WTC11 (cell line): ENCODE measurements around the gene MKLN1. TPM values are rescaled to one million over a fixed set of nuclear protein-coding genes. Genes with fewer than 3 reads are reported as not detected.

Experiments used
- ATAC-seq: fragments of 200-7000 bp; cut with Tn5 transposase; 2 replicates; pipeline ENCODE4 v1.10.0; 2021; ENCODE audit warnings: mild to moderate bottlenecking, moderate library complexity
- CTCF ChIA-PET: fragments of 300-600 bp; sonication (Branson Sonifier 250); formaldehyde crosslinking; loops from one replicate; lab custom pipeline; 2021; ENCODE audit warnings: antibody characterized with exemption; lab: Charles Lee
- POLR2A ChIA-PET: fragments of 350-600 bp; sonication (Branson Sonifier 250); formaldehyde crosslinking; loops from one replicate; lab custom pipeline; 2021; ENCODE audit warnings: antibody characterized with exemption; lab: Charles Lee
- DNase-seq: peaks from one replicate; pipeline ENCODE4 v3.0.0; 2021; ENCODE audit warnings: low spot score
- H3K27ac Mint-ChIP-seq: 2 replicates; pipeline ENCODE4 v1.8.0; 2021; ENCODE audit warnings: mixed read lengths
- H3K27me3 Mint-ChIP-seq: 2 replicates; pipeline ENCODE4 v1.8.0; 2021; ENCODE audit warnings: low read depth, mild to moderate bottlenecking, moderate library complexity, mixed read lengths
- H3K36me3 Mint-ChIP-seq: 2 replicates; pipeline ENCODE4 v1.8.0; 2021; ENCODE audit warnings: mixed read lengths
- H3K4me1 Mint-ChIP-seq: 2 replicates; pipeline ENCODE4 v1.8.0; 2022; ENCODE audit warnings: mixed read lengths
- H3K4me3 Mint-ChIP-seq: 2 replicates; pipeline ENCODE4 v1.8.0; 2021; ENCODE audit warnings: mild to moderate bottlenecking, moderate library complexity, mixed read lengths
- H3K9me3 Mint-ChIP-seq: 2 replicates; pipeline ENCODE4 v1.8.0; 2021; ENCODE audit warnings: mixed read lengths
- ARID4B ChIP-seq: sonication (generic); formaldehyde crosslinking; IDR thresholded peaks from 2 replicates; pipeline ENCODE4 v1.8.0; 2023; ENCODE audit warnings: missing genetic modification reagents, mild to moderate bottlenecking, borderline replicate concordance
- ATF2 ChIP-seq: sonication (generic); formaldehyde crosslinking; IDR thresholded peaks from 2 replicates; pipeline ENCODE4 v1.8.1; 2022; ENCODE audit warnings: low read depth, missing genetic modification reagents, borderline replicate concordance
- ESRRA ChIP-seq: sonication (generic); formaldehyde crosslinking; IDR thresholded peaks from 2 replicates; pipeline ENCODE4 v1.8.1; 2022; ENCODE audit warnings: mild to moderate bottlenecking, missing genetic modification reagents, borderline replicate concordance
- ETV6 ChIP-seq: sonication (generic); formaldehyde crosslinking; IDR thresholded peaks from 2 replicates; pipeline ENCODE4 v1.8.1; 2022; ENCODE audit warnings: mild to moderate bottlenecking, missing genetic modification reagents
- FOXJ3 ChIP-seq: sonication (generic); formaldehyde crosslinking; IDR thresholded peaks from 2 replicates; pipeline ENCODE4 v1.9.0; 2021; ENCODE audit warnings: missing genetic modification reagents, mild to moderate bottlenecking, borderline replicate concordance
- FOXP1 ChIP-seq: sonication (generic); formaldehyde crosslinking; IDR thresholded peaks from 2 replicates; pipeline ENCODE4 v1.8.0; 2022; ENCODE audit warnings: missing genetic modification reagents, mild to moderate bottlenecking, moderate library complexity, borderline replicate concordance
- HMGA2 ChIP-seq: fragments of 250-450 bp; sonication (Bioruptor Pico); IDR thresholded peaks from 2 replicates; pipeline ENCODE4 v1.4.0; 2021; ENCODE audit warnings: mild to moderate bottlenecking, moderate library complexity
- PRDM15 ChIP-seq: sonication (generic); formaldehyde crosslinking; IDR thresholded peaks from 2 replicates; pipeline ENCODE4 v1.8.0; 2022; ENCODE audit warnings: missing genetic modification reagents
- RELA ChIP-seq: sonication (generic); formaldehyde crosslinking; IDR thresholded peaks from 2 replicates; pipeline ENCODE4 v1.8.1; 2022; ENCODE audit warnings: missing genetic modification reagents, mild to moderate bottlenecking, borderline replicate concordance
- ZBTB21 ChIP-seq: sonication (generic); formaldehyde crosslinking; IDR thresholded peaks from 2 replicates; pipeline ENCODE4 v1.8.1; 2023; ENCODE audit warnings: mild to moderate bottlenecking, missing genetic modification reagents, borderline replicate concordance
- ZNF416 ChIP-seq: fragments of 250-450 bp; sonication (Bioruptor Pico); IDR thresholded peaks from 2 replicates; pipeline ENCODE4 v1.9.0; 2021; ENCODE audit warnings: mild to moderate bottlenecking, inconsistent platforms
- ZNF512 ChIP-seq: sonication (generic); formaldehyde crosslinking; IDR thresholded peaks from 2 replicates; pipeline ENCODE4 v1.8.1; 2022; ENCODE audit warnings: missing genetic modification reagents, borderline replicate concordance
- ZNF671 ChIP-seq: fragments of 250-450 bp; sonication (Bioruptor Pico); IDR thresholded peaks from 2 replicates; pipeline ENCODE4 v1.8.0; 2021; ENCODE audit warnings: mild to moderate bottlenecking
- total RNA-seq: library from RNA; stranded (reverse); gene quantifications from 3 replicates; pipeline ENCODE4 v1.2.3, GENCODE V29; 2021
- TF ChIP-seq, protein P1 (sequence below): sonication (generic); formaldehyde crosslinking; IDR thresholded peaks from 2 replicates; pipeline ENCODE4 v1.8.1; 2022; ENCODE audit warnings: low read depth, mild to moderate bottlenecking, moderate library complexity, missing genetic modification reagents, borderline replicate concordance
- TF ChIP-seq, protein P2 (sequence below): sonication (generic); formaldehyde crosslinking; IDR thresholded peaks from 2 replicates; pipeline ENCODE4 v1.8.1; 2022; ENCODE audit warnings: mild to moderate bottlenecking, missing genetic modification reagents, moderate library complexity, borderline replicate concordance
- TF ChIP-seq, protein P3 (sequence below): fragments of 250-450 bp; sonication (Bioruptor Pico); conservative IDR thresholded peaks from 2 replicates; pipeline ENCODE4 v1.9.0; 2021; ENCODE audit warnings: mild to moderate bottlenecking
- TF ChIP-seq, protein P4 (sequence below): fragments of 250-450 bp; sonication (Bioruptor Pico); IDR thresholded peaks from 2 replicates; pipeline ENCODE4 v2.1.2; 2022; ENCODE audit warnings: mild to moderate bottlenecking, moderate library complexity

Gene MKLN1
- total RNA-seq, 1 experiment from 2014 or later = 37.6 TPM

- Mint-ChIP-seq H3K36me3 (peaks cover 12% of the 10 kb centered on the region), H3K4me1 (peaks cover 9% of the 10 kb centered on the region), H3K9me3 (no peaks in the 10 kb centered on the region), H3K4me3 (no peak overlapping the region), H3K27me3 (no peaks in the 10 kb centered on the region), H3K27ac (no peak overlapping the region)
- DNase-seq (no peak), ATAC-seq (no peak)
- POLR2A ChIA-PET = no interaction called here
- TF ChIP-seq FOXP1 (no peak), FOXJ3 (CRISPR knock-in tag) (no peak), PRDM15 (CRISPR knock-in tag) (no peak), ZBTB21 (CRISPR knock-in tag) (no peak), RELA (CRISPR knock-in tag) (no peak), ESRRA (CRISPR knock-in tag) (no peak), ZNF512 (CRISPR knock-in tag) (no peak), ETV6 (CRISPR knock-in tag) (no peak), HMGA2 (CRISPR knock-in tag) (no peak), ARID4B (CRISPR knock-in tag) (no peak), ZNF671 (CRISPR knock-in tag) (no peak), ZNF416 (no peak), ATF2 (no peak)
- TF ChIP-seq, protein P1, sequence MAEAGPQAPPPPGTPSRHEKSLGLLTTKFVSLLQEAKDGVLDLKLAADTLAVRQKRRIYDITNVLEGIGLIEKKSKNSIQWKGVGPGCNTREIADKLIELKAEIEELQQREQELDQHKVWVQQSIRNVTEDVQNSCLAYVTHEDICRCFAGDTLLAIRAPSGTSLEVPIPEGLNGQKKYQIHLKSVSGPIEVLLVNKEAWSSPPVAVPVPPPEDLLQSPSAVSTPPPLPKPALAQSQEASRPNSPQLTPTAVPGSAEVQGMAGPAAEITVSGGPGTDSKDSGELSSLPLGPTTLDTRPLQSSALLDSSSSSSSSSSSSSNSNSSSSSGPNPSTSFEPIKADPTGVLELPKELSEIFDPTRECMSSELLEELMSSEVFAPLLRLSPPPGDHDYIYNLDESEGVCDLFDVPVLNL (CRISPR knock-in tag) = no peak
- TF ChIP-seq, protein P2, sequence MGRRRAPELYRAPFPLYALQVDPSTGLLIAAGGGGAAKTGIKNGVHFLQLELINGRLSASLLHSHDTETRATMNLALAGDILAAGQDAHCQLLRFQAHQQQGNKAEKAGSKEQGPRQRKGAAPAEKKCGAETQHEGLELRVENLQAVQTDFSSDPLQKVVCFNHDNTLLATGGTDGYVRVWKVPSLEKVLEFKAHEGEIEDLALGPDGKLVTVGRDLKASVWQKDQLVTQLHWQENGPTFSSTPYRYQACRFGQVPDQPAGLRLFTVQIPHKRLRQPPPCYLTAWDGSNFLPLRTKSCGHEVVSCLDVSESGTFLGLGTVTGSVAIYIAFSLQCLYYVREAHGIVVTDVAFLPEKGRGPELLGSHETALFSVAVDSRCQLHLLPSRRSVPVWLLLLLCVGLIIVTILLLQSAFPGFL (CRISPR knock-in tag) = no peak
- TF ChIP-seq, protein P3, sequence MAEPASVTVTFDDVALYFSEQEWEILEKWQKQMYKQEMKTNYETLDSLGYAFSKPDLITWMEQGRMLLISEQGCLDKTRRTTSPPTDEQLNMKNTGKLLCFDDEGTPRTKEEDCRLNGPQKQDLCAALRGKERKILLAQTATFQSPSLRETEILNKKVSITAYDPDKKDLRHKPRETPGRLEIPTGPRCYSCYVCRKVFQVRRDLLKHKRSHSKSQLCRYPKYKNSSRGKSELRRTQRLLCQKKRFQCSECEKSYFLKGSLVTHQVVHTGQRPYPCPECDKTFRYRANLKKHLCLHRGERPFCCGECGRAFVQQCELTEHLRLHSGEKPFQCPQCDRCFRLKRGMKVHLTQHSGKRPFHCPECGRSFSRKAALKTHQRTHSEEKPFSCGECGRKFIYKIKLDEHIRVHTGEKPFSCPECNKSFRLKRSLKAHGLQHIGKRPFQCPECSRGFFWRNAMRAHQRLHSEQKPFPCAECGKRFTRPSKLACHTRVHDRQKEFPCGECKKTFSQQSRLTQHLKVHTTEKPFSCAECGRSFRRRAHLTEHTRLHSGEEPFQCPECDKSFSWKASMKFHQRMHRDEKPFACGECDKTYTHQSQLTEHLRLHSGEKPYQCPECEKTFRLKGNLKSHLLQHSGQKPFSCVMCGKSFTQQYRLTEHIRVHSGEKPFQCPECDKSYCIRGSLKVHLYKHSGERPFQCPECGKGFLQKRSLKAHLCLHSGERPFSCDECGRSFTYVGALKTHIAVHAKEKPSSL = no peak
- TF ChIP-seq, protein P4, sequence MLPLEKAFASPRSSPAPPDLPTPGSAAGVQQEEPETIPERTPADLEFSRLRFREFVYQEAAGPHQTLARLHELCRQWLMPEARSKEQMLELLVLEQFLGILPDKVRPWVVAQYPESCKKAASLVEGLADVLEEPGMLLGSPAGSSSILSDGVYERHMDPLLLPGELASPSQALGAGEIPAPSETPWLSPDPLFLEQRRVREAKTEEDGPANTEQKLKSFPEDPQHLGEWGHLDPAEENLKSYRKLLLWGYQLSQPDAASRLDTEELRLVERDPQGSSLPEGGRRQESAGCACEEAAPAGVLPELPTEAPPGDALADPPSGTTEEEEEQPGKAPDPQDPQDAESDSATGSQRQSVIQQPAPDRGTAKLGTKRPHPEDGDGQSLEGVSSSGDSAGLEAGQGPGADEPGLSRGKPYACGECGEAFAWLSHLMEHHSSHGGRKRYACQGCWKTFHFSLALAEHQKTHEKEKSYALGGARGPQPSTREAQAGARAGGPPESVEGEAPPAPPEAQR (CRISPR knock-in tag) = no peak
- CTCF ChIA-PET = interaction anchor here (0.7 kb wide), 1 partner anchor 20 kb away, joined by 3 read pairs; no protein-coding TSS in a partner anchor
Measured at GRCh38 chr7:131385039-131385605, 57.4 kb downstream of the MKLN1 start.
